Activated T-helper 1 cell treated with anti-CD3 and anti-CD28 coated beads, Interleukin-12 subunit alpha, Interleukin-12 subunit beta, Interleukin-2, Interleukin-4 antibody, amounts not matched to agents 30 ng/mL and 10 ng/mL and 1 ng/mL, durations not matched to agents 14 hours and 24 hours and 36 hours (primary cell): Measurements from ENCODE around the gene THSD4. TPM values are rescaled to one million over a fixed set of nuclear protein-coding genes. Genes with fewer than 3 reads are reported as not detected.

Source experiments
- DNase-seq: peaks from one replicate; pipeline ENCODE4 v3.0.0; 2021; ENCODE audit warnings: low spot score
- H3K27ac Mint-ChIP-seq: one replicate; pipeline ENCODE4 v1.8.0; 2021; ENCODE audit warnings: mild to moderate bottlenecking, mixed read lengths
- H3K27me3 Mint-ChIP-seq: one replicate; pipeline ENCODE4 v1.8.0; 2022; ENCODE audit warnings: mild to moderate bottlenecking, moderate library complexity, mixed read lengths; ENCODE audit not compliant: insufficient read depth
- H3K36me3 Mint-ChIP-seq: one replicate; pipeline ENCODE4 v1.8.0; 2021; ENCODE audit warnings: low read depth, mixed read lengths
- H3K4me1 Mint-ChIP-seq: one replicate; pipeline ENCODE4 v1.8.0; 2021; ENCODE audit warnings: low read depth, mixed read lengths
- H3K4me3 Mint-ChIP-seq: one replicate; pipeline ENCODE4 v1.8.0; 2021; ENCODE audit warnings: mild to moderate bottlenecking, moderate library complexity, mixed read lengths
- H3K9me3 Mint-ChIP-seq: one replicate; pipeline ENCODE4 v1.8.0; 2021; ENCODE audit warnings: mixed read lengths
- intact Hi-C: fragments of 100-400 bp; cut with micrococcal nuclease; formaldehyde crosslinking; loops from one replicate; pipeline ENCODE4 v1.15.1; 2024
- total RNA-seq: library from RNA; stranded (reverse); gene quantifications from 2 replicates; pipeline ENCODE4 v1.2.3, GENCODE V29; 2022

Gene THSD4
- total RNA-seq, 1 donor from 2014 or later: not detected

- Mint-ChIP-seq H3K27me3 (peaks cover 4% of the 10 kb centered on the region), H3K9me3 (no peaks in the 10 kb centered on the region), H3K4me3 (no peak overlapping the region), H3K4me1 (no peaks in the 10 kb centered on the region), H3K27ac (no peak overlapping the region), H3K36me3 (no peaks in the 10 kb centered on the region)
- DNase-seq: no peak
- intact Hi-C loops: no loop called here
Observed at GRCh38 chr15:71610728-71611552, 495.7 kb downstream of the THSD4 start.

GRCh38 chr15:71611553-71612396, 496.5 kb downstream of the THSD4 start:
- Mint-ChIP-seq H3K27me3 (peaks cover 4% of the 10 kb centered on the region), H3K4me1 (no peaks in the 10 kb centered on the region), H3K27ac (no peak overlapping the region), H3K36me3 (no peaks in the 10 kb centered on the region), H3K4me3 (no peak overlapping the region), H3K9me3 (no peaks in the 10 kb centered on the region)
- intact Hi-C loops: no loop called here
- DNase-seq: no peak

- DNase-seq: no peak
- no peak overlapping the region for H3K4me3 Mint-ChIP-seq
- H3K27me3 Mint-ChIP-seq: peaks cover 4% of the 10 kb centered on the region
- no peak overlapping the region for H3K27ac Mint-ChIP-seq
- no peaks in the 10 kb centered on the region for H3K36me3 Mint-ChIP-seq
- H3K4me1 Mint-ChIP-seq: no peaks in the 10 kb centered on the region
- no peaks in the 10 kb centered on the region for H3K9me3 Mint-ChIP-seq
- intact Hi-C loops: no loop called here
Observed at GRCh38 chr15:71612397-71612722, 497.1 kb downstream of the THSD4 start.

DNA sequence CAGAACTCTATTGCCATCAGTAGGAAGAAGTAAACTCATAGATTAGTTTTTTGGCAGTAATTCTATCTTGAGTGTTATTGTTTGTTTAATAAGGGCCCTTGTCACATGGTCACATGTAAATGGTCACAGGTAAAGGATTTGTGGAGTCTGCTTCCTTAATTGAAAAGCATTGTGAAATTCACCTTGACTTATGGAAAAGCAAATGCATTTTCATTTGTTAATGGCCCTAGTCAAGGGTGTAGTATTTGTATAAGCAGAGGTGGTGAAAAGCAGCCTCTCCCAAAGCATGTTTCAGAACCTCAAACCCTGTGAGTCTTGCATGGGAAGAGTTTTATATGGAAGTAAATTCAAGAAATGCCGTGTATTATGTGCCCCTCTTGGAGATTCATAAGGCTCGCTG, 497.6 kb downstream of the THSD4 start:
- peaks cover 4% of the 10 kb centered on the region for H3K27me3 Mint-ChIP-seq
- no peak for DNase-seq
- H3K4me3 Mint-ChIP-seq: no peak overlapping the region
- H3K4me1 Mint-ChIP-seq: no peaks in the 10 kb centered on the region
- intact Hi-C loops: no loop called here
- H3K9me3 Mint-ChIP-seq: no peaks in the 10 kb centered on the region
- no peaks in the 10 kb centered on the region for H3K36me3 Mint-ChIP-seq
- no peak overlapping the region for H3K27ac Mint-ChIP-seq

- Mint-ChIP-seq H3K36me3 (no peaks in the 10 kb centered on the region), H3K4me3 (no peak overlapping the region), H3K4me1 (no peaks in the 10 kb centered on the region), H3K9me3 (no peaks in the 10 kb centered on the region), H3K27ac (no peak overlapping the region), H3K27me3 (peaks cover 10% of the 10 kb centered on the region)
- DNase-seq: no peak
- intact Hi-C loops: no loop called here
Observed at GRCh38 chr15:71623111-71623510, 507.8 kb downstream of the THSD4 start.

DNA sequence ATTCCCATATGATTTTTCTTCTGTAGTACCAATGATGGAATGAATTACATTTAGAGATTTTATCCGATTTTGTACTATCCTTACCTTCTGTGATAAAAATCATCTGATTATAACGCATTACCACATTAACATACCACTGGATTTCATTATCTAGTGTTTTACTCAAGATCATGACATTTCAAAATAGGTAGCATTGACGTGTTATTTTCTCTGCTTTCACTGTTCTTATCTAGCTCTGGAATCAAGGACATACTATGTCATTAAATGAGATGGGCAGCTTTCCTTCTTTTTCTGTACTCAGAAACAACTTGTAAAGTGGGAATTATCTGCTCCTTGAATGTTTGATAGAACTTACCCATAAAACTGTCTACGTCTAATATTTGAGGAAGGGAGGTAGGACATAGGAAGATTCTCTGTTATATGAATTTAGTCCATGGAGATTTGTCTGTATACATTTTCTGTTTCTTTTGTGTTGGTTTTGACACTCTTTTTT, 511.4 kb downstream of the THSD4 start:
- Mint-ChIP-seq H3K4me1 (no peaks in the 10 kb centered on the region), H3K27me3 (peaks cover 17% of the 10 kb centered on the region), H3K36me3 (no peaks in the 10 kb centered on the region), H3K27ac (no peak overlapping the region), H3K4me3 (no peak overlapping the region), H3K9me3 (no peaks in the 10 kb centered on the region)
- intact Hi-C loops: no loop called here
- DNase-seq: no peak

DNA sequence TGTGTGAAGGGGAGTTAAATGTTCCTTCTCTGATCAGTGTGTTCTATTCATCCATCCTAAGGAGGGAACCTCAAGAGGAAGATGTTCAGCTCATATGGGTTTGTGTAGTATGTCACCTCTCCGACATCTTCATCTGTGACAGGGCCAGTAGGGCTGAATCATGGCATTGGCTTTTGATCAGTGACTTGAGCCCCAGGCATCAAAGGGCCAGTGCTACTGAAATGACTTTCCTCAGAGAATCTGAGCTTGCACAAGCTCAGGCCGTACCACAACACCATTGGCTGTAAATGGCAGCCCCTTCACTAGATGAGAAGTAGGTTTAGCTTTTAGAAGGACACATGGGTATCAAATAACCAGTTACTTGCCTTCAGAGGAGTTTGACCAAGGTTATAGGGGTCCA, 511.9 kb downstream of the THSD4 start:
- no peak overlapping the region for H3K4me3 Mint-ChIP-seq
- intact Hi-C loops: no loop called here

DNA sequence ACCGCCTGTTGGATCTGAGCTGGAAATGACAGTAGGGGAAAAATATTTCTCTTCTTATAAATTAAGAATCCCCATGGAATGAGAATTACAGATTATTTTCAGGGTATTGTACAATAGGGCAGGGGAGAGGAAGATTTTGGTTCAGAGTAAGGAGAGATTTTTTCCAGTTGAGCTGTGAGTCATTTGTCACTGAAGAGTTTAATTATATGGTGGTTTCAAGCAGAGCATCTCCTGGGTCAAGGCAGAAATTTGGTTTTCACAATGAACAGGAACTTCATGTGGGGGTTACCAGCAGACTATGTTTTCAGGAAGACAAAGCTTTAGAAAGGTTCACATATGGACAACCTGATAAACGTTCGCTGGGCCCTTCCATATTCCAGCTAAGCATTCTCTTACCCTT, 512.3 kb downstream of the THSD4 start:
- Mint-ChIP-seq H3K9me3 (no peaks in the 10 kb centered on the region), H3K4me3 (no peak overlapping the region), H3K4me1 (no peaks in the 10 kb centered on the region), H3K36me3 (no peaks in the 10 kb centered on the region), H3K27me3 (peaks cover 13% of the 10 kb centered on the region), H3K27ac (no peak overlapping the region)
- DNase-seq: no peak
- intact Hi-C loops: no loop called here

More for the DNA sequence above, 511.9 kb downstream of the THSD4 start:
- no peak for DNase-seq
- Mint-ChIP-seq H3K36me3 (no peaks in the 10 kb centered on the region), H3K9me3 (no peaks in the 10 kb centered on the region), H3K27me3 (peaks cover 13% of the 10 kb centered on the region), H3K27ac (no peak overlapping the region), H3K4me1 (no peaks in the 10 kb centered on the region)

DNA sequence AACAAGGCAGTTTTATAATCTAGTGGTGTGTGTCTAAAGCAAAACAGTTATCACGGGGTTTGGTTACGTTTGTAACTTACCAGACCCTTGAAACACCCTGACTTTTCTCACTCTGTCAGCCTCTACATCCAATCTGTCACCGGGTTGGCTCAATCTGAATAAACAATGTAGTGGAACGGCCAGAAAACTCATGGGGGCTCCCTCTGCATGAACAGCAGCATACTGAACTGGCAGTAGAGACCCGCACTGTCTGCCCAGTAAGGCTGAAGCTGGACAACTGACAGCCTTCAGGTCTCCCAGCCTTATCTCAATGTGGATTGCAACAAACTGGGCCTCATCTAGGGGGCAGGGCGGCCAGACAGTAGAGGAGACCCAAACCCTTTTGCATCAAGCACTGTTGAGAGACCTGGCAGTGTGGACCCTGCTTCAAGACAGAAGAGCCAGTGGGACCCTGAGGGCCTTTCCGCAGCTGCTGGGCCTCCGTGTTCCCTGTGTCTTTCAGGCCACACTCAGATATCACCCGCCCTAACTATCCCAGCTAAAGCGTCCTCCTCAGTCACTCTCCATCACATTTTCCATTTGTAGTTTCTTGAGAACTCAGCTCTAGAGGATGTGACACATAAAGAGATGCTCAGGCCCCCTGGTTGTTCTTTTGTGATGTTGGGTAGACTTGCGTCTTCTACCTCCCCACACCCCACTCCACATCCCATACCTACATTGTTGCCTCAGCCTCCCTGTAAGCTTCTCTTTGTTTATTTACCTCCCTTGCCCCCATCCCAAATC, 513.9 kb downstream of the THSD4 start:
- no peak overlapping the region for H3K27ac Mint-ChIP-seq
- peaks cover 13% of the 10 kb centered on the region for H3K27me3 Mint-ChIP-seq
- no peaks in the 10 kb centered on the region for H3K9me3 Mint-ChIP-seq
- no peak overlapping the region for H3K4me3 Mint-ChIP-seq
- DNase-seq: no peak
- H3K4me1 Mint-ChIP-seq: no peaks in the 10 kb centered on the region
- intact Hi-C loops: no loop called here
- no peaks in the 10 kb centered on the region for H3K36me3 Mint-ChIP-seq

- H3K4me1 Mint-ChIP-seq: no peaks in the 10 kb centered on the region
- peaks cover 16% of the 10 kb centered on the region for H3K27me3 Mint-ChIP-seq
- no peak for DNase-seq
- no peak overlapping the region for H3K4me3 Mint-ChIP-seq
- intact Hi-C loops: no loop called here
- H3K27ac Mint-ChIP-seq: no peak overlapping the region
- no peaks in the 10 kb centered on the region for H3K9me3 Mint-ChIP-seq
- H3K36me3 Mint-ChIP-seq: no peaks in the 10 kb centered on the region
Observed at GRCh38 chr15:71629781-71630474, 514.7 kb downstream of the THSD4 start.

GRCh38 chr15:71630475-71630809, 515.2 kb downstream of the THSD4 start:
- intact Hi-C loops: no loop called here

GRCh38 chr15:71632576-71633195, 517.4 kb downstream of the THSD4 start:
- intact Hi-C loops: no loop called here
- Mint-ChIP-seq H3K4me1 (no peaks in the 10 kb centered on the region), H3K27ac (no peak overlapping the region), H3K4me3 (no peak overlapping the region), H3K27me3 (peaks cover 9% of the 10 kb centered on the region), H3K9me3 (no peaks in the 10 kb centered on the region), H3K36me3 (no peaks in the 10 kb centered on the region)
- no peak for DNase-seq

More at GRCh38 chr15:71630475-71630809, 515.2 kb downstream of the THSD4 start:
- no peaks in the 10 kb centered on the region for H3K4me1 Mint-ChIP-seq
- no peak overlapping the region for H3K4me3 Mint-ChIP-seq
- DNase-seq: no peak
- H3K9me3 Mint-ChIP-seq: no peaks in the 10 kb centered on the region
- no peak overlapping the region for H3K27ac Mint-ChIP-seq
- peaks cover 14% of the 10 kb centered on the region for H3K27me3 Mint-ChIP-seq
- H3K36me3 Mint-ChIP-seq: no peaks in the 10 kb centered on the region
